Left cardiac atrium (tissue), 4 donors: ENCODE results near the gene IRF7. TPM values are rescaled to one million over a fixed set of nuclear protein-coding genes. Genes with fewer than 3 reads are reported as not detected.
"Not testable (repeated sequence)": the region's sequence is repeated elsewhere in the genome, so short reads cannot be mapped to it uniquely, and the experiment has no call there.

Experiments used
- ATAC-seq, 2 donors: fragments of 200-7000 bp; cut with Tn5 transposase; one replicate each; pipeline ENCODE4 v1.9.1; 2020; ENCODE audit warnings: mild to moderate bottlenecking in 2 of 2, moderate library complexity in 2 of 2
- DNase-seq: peaks from one replicate; pipeline ENCODE4 v3.0.0-alpha.2; 2020
- intact Hi-C, 2 donors: fragments of 100-400 bp; cut with DNase I; formaldehyde crosslinking; loops; one replicate each; pipeline versions ENCODE4 v1.14.1 to v1.15.1; 2022 to 2023
- total RNA-seq, 2 donors: library from RNA; stranded (reverse); fragmentation: NEBNext Ultra II Directional; extraction: Animal tissue kit (Norgen Biotek cat#: 25700); gene quantifications; one replicate each; pipeline ENCODE4 v1.2.1, GENCODE V29; 2021
- donor health status: DM: no; HTN: yes; CAD: no.
- donor health status: DM: no; HTN: yes; CAD: no; lungs with severe emphysema.
- donor health status: DM: yes; HTN: yes; CAD: no.
- donor health status: Dilated cardiomyopathy.

The IRF7 gene
- total RNA-seq, 2 donors from 2014 or later, result 12.1 to 24.3 TPM

GRCh38 chr11:575313-575995, 40.3 kb downstream of the IRF7 start:
- DNase-seq, result no peak
- intact Hi-C loops, result loop anchor here in 1 of 2 donors (5.0 kb wide), 1 partner anchor 37 kb away; no protein-coding TSS in a partner anchor
- ATAC-seq, result peak; percentile 22 to 29

- intact Hi-C loops, result loop anchor here in 1 of 2 donors (5.0 kb wide), 1 partner anchor 38 kb away; no protein-coding TSS in a partner anchor
- ATAC-seq (peak; percentile 1 to 7), DNase-seq (no peak)
Measured at GRCh38 chr11:574632-575312, 41.0 kb downstream of the IRF7 start.

GRCh38 chr11:574031-574570, 41.6 kb downstream of the IRF7 start:
- DNase-seq, ATAC-seq, intact Hi-C loops: not testable (repeated sequence)

- no peak for DNase-seq
- intact Hi-C loops, result no loop called here
- no peak for ATAC-seq
Measured at GRCh38 chr11:573146-573759, 42.5 kb downstream of the IRF7 start.

- intact Hi-C loops, result no loop called here
- no peak for ATAC-seq
- no peak for DNase-seq
Measured at GRCh38 chr11:571802-572185, 44.0 kb downstream of the IRF7 start.

- intact Hi-C loops, result no loop called here
- ATAC-seq (peak; percentile 5 to 8), DNase-seq (peak; percentile 66)
Measured at GRCh38 chr11:569158-569885, 46.4 kb downstream of the IRF7 start.

- intact Hi-C loops, result no loop called here
- DNase-seq (peak; percentile 94), ATAC-seq (peak; percentile 92 to 95)
Measured at GRCh38 chr11:568306-569157, 47.2 kb downstream of the IRF7 start.

- intact Hi-C loops, result no loop called here
- ATAC-seq (peak; percentile 15 to 32), DNase-seq (no peak)
Measured at GRCh38 chr11:567629-568292, 48.0 kb downstream of the IRF7 start.

- intact Hi-C loops, result no loop called here
- DNase-seq (no peak), ATAC-seq (no peak)
Measured at GRCh38 chr11:567011-567628, 48.6 kb downstream of the IRF7 start.

- intact Hi-C loops, result no loop called here
- ATAC-seq, result no peak
- no peak for DNase-seq
Measured at GRCh38 chr11:565921-566509, 49.7 kb downstream of the IRF7 start.

- intact Hi-C loops, result no loop called here
- ATAC-seq, result no peak
- no peak for DNase-seq
Measured at GRCh38 chr11:563812-564578, 51.8 kb downstream of the IRF7 start.

GRCh38 chr11:563066-563811, 52.5 kb downstream of the IRF7 start:
- no peak for DNase-seq
- intact Hi-C loops, result no loop called here
- ATAC-seq, result no peak
